PFSK-1 (cell line): ENCODE measurements around the gene PPARGC1A.

Experiments used
- POLR2AphosphoS5 ChIP-seq: IDR thresholded peaks from 2 replicates; pipeline ENCODE4 v1.6.1; 2012; ENCODE audit warnings: low read depth, mild to moderate bottlenecking, control low read depth, low read length, moderate library complexity
- REST ChIP-seq, 2 experiments: IDR thresholded peaks; 2 replicates each; pipeline versions ENCODE4 v1.6.1 to v1.8.0; 2011 to 2012; ENCODE audit warnings: low read depth in 2 of 2, low read length in 2 of 2, control low read depth in 1 of 2, inconsistent platforms in 1 of 2, mild to moderate bottlenecking in 1 of 2, moderate library complexity in 1 of 2; ENCODE audit not compliant: insufficient read depth in 1 of 2
- SIN3A ChIP-seq: IDR thresholded peaks from 2 replicates; pipeline ENCODE4 v1.6.1; 2012; ENCODE audit warnings: mild to moderate bottlenecking, low read length, moderate library complexity, borderline replicate concordance; ENCODE audit not compliant: insufficient read depth
- TAF1 ChIP-seq: IDR thresholded peaks from 2 replicates; pipeline ENCODE4 v1.6.1; 2012; ENCODE audit warnings: low read length, control low read depth, borderline replicate concordance; ENCODE audit not compliant: insufficient read depth

- no peak for TF ChIP-seq POLR2AphosphoS5
- no peak for TF ChIP-seq REST (IDR thresholded peaks at IDR 0.05; ENCODE audit: insufficient read depth in 1 of 2, low read depth in 2 of 2, low read length in 2 of 2)
- no peak for TF ChIP-seq SIN3A
- no peak for TF ChIP-seq TAF1
Measured at GRCh38 chr4:23874536-23874901, 15.3 kb downstream of the PPARGC1A start.
